ENCODE measurements around the gene UBXN7.
"Not testable (repeated sequence)": the region's sequence is repeated elsewhere in the genome, so short reads cannot be mapped to it uniquely, and the experiment has no call there.

Gene UBXN7

DNA sequence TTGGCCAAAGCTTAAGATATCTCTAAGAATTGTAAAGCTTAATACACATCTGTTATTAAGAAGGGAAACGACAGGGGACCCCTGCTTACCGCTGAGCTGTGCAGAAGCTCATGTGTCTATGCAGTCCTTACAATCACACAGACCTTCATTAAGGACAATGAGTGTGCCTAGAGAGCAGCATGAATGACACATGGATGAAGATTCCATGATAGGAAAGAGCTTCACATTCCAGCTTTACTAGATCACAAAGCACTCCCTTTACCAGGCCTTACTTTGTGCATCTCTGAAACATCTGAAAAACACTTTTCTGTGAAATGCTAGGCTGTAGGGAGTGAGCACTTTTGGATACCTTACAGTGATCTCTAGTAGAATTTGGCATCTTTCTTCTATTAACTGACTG lies 39.3 kb upstream of the UBXN7 start:
- Histone ChIP-seq H4K20me1 (ENCODE audit: insufficient read depth, low read length) (no peaks in the 10 kb centered on the region), H2AFZ (ENCODE audit: low read length) (no peak overlapping the region), H3K9me3 (ENCODE audit: low read length) (no peaks in the 10 kb centered on the region), H3K4me3 (ENCODE audit: low read depth, low read length, poor library complexity, severe bottlenecking) (no peak overlapping the region), H3K36me3 (ENCODE audit: insufficient read depth, low read length) (peaks cover 81% of the 10 kb centered on the region), H3K27me3 (ENCODE audit: insufficient read depth, low read length) (no peaks in the 10 kb centered on the region), H3K27ac (ENCODE audit: low read depth, low read length, poor library complexity, severe bottlenecking) (no peak overlapping the region), H3K4me1 (ENCODE audit: insufficient read depth, low read length, severe bottlenecking) (no peaks in the 10 kb centered on the region), H3F3A (ENCODE audit: insufficient read depth, low read length) (no peaks in the 10 kb centered on the region), H3K9ac (ENCODE audit: low read length) (no peak overlapping the region), H3K79me2 (ENCODE audit: insufficient read depth, low read length) (no peaks in the 10 kb centered on the region), H3K4me2 (ENCODE audit: low read length) (no peak overlapping the region), H3K9me2 (ENCODE audit: low read depth, low read length) (no peaks in the 10 kb centered on the region)
- no peak for TF ChIP-seq EZH2 (IDR thresholded peaks at IDR 0.05; ENCODE audit: borderline replicate concordance, low read length)
- TF ChIP-seq, protein P1, sequence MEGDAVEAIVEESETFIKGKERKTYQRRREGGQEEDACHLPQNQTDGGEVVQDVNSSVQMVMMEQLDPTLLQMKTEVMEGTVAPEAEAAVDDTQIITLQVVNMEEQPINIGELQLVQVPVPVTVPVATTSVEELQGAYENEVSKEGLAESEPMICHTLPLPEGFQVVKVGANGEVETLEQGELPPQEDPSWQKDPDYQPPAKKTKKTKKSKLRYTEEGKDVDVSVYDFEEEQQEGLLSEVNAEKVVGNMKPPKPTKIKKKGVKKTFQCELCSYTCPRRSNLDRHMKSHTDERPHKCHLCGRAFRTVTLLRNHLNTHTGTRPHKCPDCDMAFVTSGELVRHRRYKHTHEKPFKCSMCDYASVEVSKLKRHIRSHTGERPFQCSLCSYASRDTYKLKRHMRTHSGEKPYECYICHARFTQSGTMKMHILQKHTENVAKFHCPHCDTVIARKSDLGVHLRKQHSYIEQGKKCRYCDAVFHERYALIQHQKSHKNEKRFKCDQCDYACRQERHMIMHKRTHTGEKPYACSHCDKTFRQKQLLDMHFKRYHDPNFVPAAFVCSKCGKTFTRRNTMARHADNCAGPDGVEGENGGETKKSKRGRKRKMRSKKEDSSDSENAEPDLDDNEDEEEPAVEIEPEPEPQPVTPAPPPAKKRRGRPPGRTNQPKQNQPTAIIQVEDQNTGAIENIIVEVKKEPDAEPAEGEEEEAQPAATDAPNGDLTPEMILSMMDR (IDR thresholded peaks at IDR 0.05; ENCODE audit: low read length) = no peak

DNA sequence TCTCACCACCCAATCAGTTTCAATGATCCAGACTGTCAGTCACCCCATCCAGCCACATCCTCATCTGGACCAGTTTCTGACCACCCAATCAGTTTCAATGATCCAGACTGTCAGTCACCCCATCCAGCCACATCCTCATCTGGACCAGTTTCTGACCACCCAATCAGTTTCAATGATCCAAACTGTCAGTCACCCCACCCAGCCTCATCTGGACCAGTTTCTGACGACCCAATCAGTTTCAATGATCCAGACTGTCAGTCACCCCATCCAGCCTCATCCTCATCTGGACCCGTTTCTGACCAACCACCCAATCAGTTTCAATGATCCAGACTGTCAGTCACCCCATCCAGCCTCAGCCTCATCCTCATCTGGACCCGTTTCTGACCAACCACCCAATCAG lies 38.0 kb upstream of the UBXN7 start:
- H3K4me2 ChIP-seq (ENCODE audit: low read length); H3K79me2 ChIP-seq (ENCODE audit: insufficient read depth, low read length); H3K9ac ChIP-seq (ENCODE audit: low read length); H3K9me3 ChIP-seq (ENCODE audit: low read length); H3K4me1 ChIP-seq (ENCODE audit: insufficient read depth, low read length, severe bottlenecking); H2AFZ ChIP-seq (ENCODE audit: low read length); H3F3A ChIP-seq (ENCODE audit: insufficient read depth, low read length); H4K20me1 ChIP-seq (ENCODE audit: insufficient read depth, low read length); H3K4me3 ChIP-seq (ENCODE audit: low read depth, low read length, poor library complexity, severe bottlenecking); H3K27ac ChIP-seq (ENCODE audit: low read depth, low read length, poor library complexity, severe bottlenecking); H3K27me3 ChIP-seq (ENCODE audit: insufficient read depth, low read length); H3K9me2 ChIP-seq (ENCODE audit: low read depth, low read length): not testable (repeated sequence)
- H3K36me3 ChIP-seq (ENCODE audit: insufficient read depth, low read length) = peaks cover 72% of the 10 kb centered on the region

DNA sequence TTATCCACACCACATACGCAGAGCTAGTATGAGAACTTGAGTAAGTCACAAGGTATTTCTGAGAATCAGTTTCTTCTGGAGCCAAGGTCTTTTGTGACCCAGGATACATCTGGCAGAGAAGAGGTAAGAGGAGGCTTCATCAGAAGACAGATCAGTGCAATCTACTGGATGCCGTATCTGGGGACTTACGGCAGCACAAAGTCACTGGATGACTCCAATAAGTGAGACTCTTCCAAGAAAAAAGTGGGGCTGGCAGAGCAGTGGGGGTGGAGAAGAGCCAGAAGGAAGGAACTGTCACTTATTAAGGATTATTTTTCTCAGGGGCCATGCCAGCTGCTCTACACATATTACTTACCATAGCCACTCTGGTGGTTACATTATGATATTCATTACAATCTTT lies 31.6 kb upstream of the UBXN7 start:
- Histone ChIP-seq H3K79me2 (ENCODE audit: insufficient read depth, low read length) (no peaks in the 10 kb centered on the region), H3K9ac (ENCODE audit: low read length) (no peak overlapping the region), H2AFZ (ENCODE audit: low read length) (no peak overlapping the region), H3K9me2 (ENCODE audit: low read depth, low read length) (no peaks in the 10 kb centered on the region), H3K9me3 (ENCODE audit: low read length) (no peaks in the 10 kb centered on the region), H3K36me3 (ENCODE audit: insufficient read depth, low read length) (peaks cover 13% of the 10 kb centered on the region), H4K20me1 (ENCODE audit: insufficient read depth, low read length) (no peaks in the 10 kb centered on the region), H3F3A (ENCODE audit: insufficient read depth, low read length) (no peaks in the 10 kb centered on the region), H3K27me3 (ENCODE audit: insufficient read depth, low read length) (no peaks in the 10 kb centered on the region), H3K27ac (ENCODE audit: low read depth, low read length, poor library complexity, severe bottlenecking) (no peak overlapping the region), H3K4me3 (ENCODE audit: low read depth, low read length, poor library complexity, severe bottlenecking) (no peak overlapping the region), H3K4me1 (ENCODE audit: insufficient read depth, low read length, severe bottlenecking) (no peaks in the 10 kb centered on the region), H3K4me2 (ENCODE audit: low read length) (no peak overlapping the region)
- TF ChIP-seq, protein P1 (IDR thresholded peaks at IDR 0.05; ENCODE audit: low read length) = no peak
- no peak for TF ChIP-seq EZH2 (IDR thresholded peaks at IDR 0.05; ENCODE audit: borderline replicate concordance, low read length)

DNA sequence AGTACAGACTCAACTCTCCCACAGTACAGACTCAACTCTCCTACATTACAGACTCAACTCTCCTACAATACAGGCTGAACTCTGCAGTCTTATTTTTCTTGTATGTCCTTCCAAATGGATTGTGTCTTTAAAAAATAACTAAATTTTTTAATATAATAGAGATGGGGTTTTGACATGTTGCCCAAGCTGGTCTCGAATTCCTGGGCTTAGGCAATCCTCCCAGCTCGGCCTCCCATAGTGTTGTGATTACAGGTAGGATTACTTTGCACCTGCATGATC lies 31.2 kb upstream of the UBXN7 start:
- Histone ChIP-seq H3K9ac (ENCODE audit: low read length) (no peak overlapping the region), H4K20me1 (ENCODE audit: insufficient read depth, low read length) (no peaks in the 10 kb centered on the region), H3F3A (ENCODE audit: insufficient read depth, low read length) (no peaks in the 10 kb centered on the region), H3K27me3 (ENCODE audit: insufficient read depth, low read length) (no peaks in the 10 kb centered on the region), H3K9me2 (ENCODE audit: low read depth, low read length) (no peaks in the 10 kb centered on the region), H3K4me1 (ENCODE audit: insufficient read depth, low read length, severe bottlenecking) (no peaks in the 10 kb centered on the region), H3K79me2 (ENCODE audit: insufficient read depth, low read length) (no peaks in the 10 kb centered on the region), H3K9me3 (ENCODE audit: low read length) (no peaks in the 10 kb centered on the region), H3K27ac (ENCODE audit: low read depth, low read length, poor library complexity, severe bottlenecking) (no peak overlapping the region), H2AFZ (ENCODE audit: low read length) (no peak overlapping the region), H3K36me3 (ENCODE audit: insufficient read depth, low read length) (peaks cover 10% of the 10 kb centered on the region), H3K4me3 (ENCODE audit: low read depth, low read length, poor library complexity, severe bottlenecking) (no peak overlapping the region), H3K4me2 (ENCODE audit: low read length) (no peak overlapping the region)
- TF ChIP-seq, protein P1 (IDR thresholded peaks at IDR 0.05; ENCODE audit: low read length) = no peak
- no peak for TF ChIP-seq EZH2 (IDR thresholded peaks at IDR 0.05; ENCODE audit: borderline replicate concordance, low read length)

DNA sequence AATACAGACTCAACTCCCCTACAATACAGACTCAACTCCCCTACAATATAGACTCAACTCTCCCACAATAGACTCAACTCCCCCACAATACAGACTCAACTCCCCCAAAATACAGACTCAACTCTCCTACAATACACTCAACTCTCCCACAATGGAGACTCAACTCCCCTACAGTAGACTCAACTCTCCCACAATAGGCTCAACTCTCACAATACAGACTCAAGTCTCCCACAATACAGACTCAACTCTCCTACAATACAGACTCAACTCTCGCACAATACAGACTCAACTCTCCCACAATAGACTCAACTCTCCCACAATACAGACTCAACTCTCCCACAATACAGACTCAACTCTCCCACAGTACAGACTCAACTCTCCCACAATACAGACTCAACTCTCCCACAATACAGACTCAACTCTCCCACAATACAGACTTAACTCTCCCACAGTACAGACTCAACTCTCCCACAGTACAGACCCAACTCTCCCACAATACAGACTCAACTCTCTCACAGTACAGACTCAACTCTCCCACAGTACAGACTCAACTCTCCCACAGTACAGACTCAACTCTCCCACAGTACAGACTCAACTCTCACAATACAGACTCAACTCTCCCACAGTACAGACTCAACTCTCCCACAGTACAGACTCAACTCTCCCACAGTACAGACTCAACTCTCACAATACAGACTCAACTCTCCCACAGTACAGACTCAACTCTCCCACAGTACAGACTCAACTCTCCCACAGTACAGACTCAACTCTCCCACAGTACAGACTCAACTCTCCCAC lies 30.7 kb upstream of the UBXN7 start:
- H3K9me3 ChIP-seq (ENCODE audit: low read length); H4K20me1 ChIP-seq (ENCODE audit: insufficient read depth, low read length); H3K27ac ChIP-seq (ENCODE audit: low read depth, low read length, poor library complexity, severe bottlenecking); H3K36me3 ChIP-seq (ENCODE audit: insufficient read depth, low read length); H3F3A ChIP-seq (ENCODE audit: insufficient read depth, low read length); H3K4me2 ChIP-seq (ENCODE audit: low read length); H3K27me3 ChIP-seq (ENCODE audit: insufficient read depth, low read length); H2AFZ ChIP-seq (ENCODE audit: low read length); H3K9me2 ChIP-seq (ENCODE audit: low read depth, low read length); H3K9ac ChIP-seq (ENCODE audit: low read length); H3K4me1 ChIP-seq (ENCODE audit: insufficient read depth, low read length, severe bottlenecking); H3K4me3 ChIP-seq (ENCODE audit: low read depth, low read length, poor library complexity, severe bottlenecking); H3K79me2 ChIP-seq (ENCODE audit: insufficient read depth, low read length): not testable (repeated sequence)
